Measurements from ENCODE around the gene KLHL6. TPM values are rescaled to one million over a fixed set of nuclear protein-coding genes. Genes with fewer than 3 reads are reported as not detected.

Gene KLHL6
- polyA plus RNA-seq, 1 of the 3 experiments (the other 2 are of a cell fraction) = not detected

DNA sequence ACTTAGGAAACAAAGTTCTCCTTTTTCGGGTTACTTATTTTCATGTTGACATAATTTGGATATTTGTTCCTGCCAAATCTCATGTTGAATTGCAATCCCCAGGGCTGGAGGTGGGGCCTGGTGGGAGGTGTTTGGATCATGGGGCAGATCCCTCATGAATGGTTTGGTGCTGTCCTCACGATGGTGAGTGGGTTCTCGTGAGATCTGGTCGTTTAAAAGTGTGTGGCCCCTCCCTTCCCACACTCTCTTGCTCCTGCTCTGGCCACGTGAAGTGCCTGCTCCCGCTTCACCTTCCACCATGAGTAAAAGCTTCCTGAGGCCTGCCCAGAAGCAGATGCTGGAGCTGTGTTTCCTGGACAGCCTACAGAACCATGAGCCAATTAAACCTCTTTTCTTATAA lies 83.4 kb downstream of the KLHL6 start:
- no peaks in the 10 kb centered on the region for H3K9me3 ChIP-seq
- H3K27me3 ChIP-seq (ENCODE audit: insufficient read depth) = no peaks in the 10 kb centered on the region; the same call in 1 of the 2 replicates
- H4K20me1 ChIP-seq (ENCODE audit: insufficient read depth) = no peaks in the 10 kb centered on the region
- no peak for DNase-seq
- H3K79me2 ChIP-seq (ENCODE audit: insufficient read depth) = no peaks in the 10 kb centered on the region
- H3K27ac ChIP-seq (ENCODE audit: low read depth in 2 of 2, low read length in 1 of 2) = no peak overlapping the region
- H3K4me3 ChIP-seq (ENCODE audit: low read depth in 2 of 2, low read length in 1 of 2) = no peak overlapping the region
- peaks cover 6% of the 10 kb centered on the region for H3F3A ChIP-seq (replicated peaks; ENCODE audit: insufficient read depth)
- H2AFZ ChIP-seq (ENCODE audit: low read depth) = no peak overlapping the region
- H3K9me2 ChIP-seq = no peaks in the 10 kb centered on the region
- H3K4me1 ChIP-seq (ENCODE audit: control insufficient read depth in 1 of 2, insufficient read depth in 2 of 2, low read depth in 1 of 2, low read length in 1 of 2) = no peaks in the 10 kb centered on the region
- 69% methylated on average over 6 of the region's 6 CpGs for WGBS (ENCODE audit: low lambda C conversion rate)
- no peak overlapping the region for H3K9ac ChIP-seq
- ChIA-PET POLR2A (no interaction called here), CTCF (interaction anchor here (1.1 kb wide), 1 partner anchor 295 kb away, joined by 3 read pairs; no protein-coding TSS in a partner anchor)
- no peaks in the 10 kb centered on the region for H3K36me3 ChIP-seq (replicated peaks in 1 of 2; ENCODE audit: control insufficient read depth in 1 of 2, insufficient read depth in 2 of 2, low read length in 1 of 2)
- no peak overlapping the region for H3K4me2 ChIP-seq
- no peak for TF ChIP-seq USF1 (IDR thresholded peaks at IDR 0.05; ENCODE audit: borderline replicate concordance, low read depth)

- ChIA-PET CTCF (interaction anchor here (0.6 to 3.0 kb wide), 24 partner anchors 8 to 428 kb away, joined by 3 to 28 read pairs (median 3); partner anchors contain the start of gene PARL), POLR2A (no interaction called here)
- 54% methylated on average over 1 of the region's 1 CpG for WGBS (ENCODE audit: low lambda C conversion rate)
- no peak overlapping the region for H2AFZ ChIP-seq (ENCODE audit: low read depth)
- no peak overlapping the region for H3K4me2 ChIP-seq
- H3K9me2 ChIP-seq = no peaks in the 10 kb centered on the region
- TF ChIP-seq EP300 (IDR thresholded peaks at IDR 0.05; ENCODE audit: borderline replicate concordance in 1 of 2, low read depth in 1 of 2, low read length in 1 of 2) (no peak), USF1 (IDR thresholded peaks at IDR 0.05; ENCODE audit: borderline replicate concordance, low read depth) (no peak), EZH2phosphoT487 (IDR thresholded peaks at IDR 0.05; ENCODE audit: borderline replicate concordance, low read depth) (no peak), FOSL2 (IDR thresholded peaks at IDR 0.05; ENCODE audit: borderline replicate concordance, low read depth) (no peak), SMC3 (IDR thresholded peaks at IDR 0.05; ENCODE audit: low read depth, low read length) (no peak), SIN3A (IDR thresholded peaks at IDR 0.05; ENCODE audit: borderline replicate concordance, low read depth, low read length) (no peak), NFIC (IDR thresholded peaks at IDR 0.05; ENCODE audit: borderline replicate concordance) (no peak), RFX5 (IDR thresholded peaks at IDR 0.05; ENCODE audit: low read length) (no peak), TCF12 (IDR thresholded peaks at IDR 0.05) (no peak), CHD2 (IDR thresholded peaks at IDR 0.05; ENCODE audit: low read length, partially characterized antibody) (no peak), ELF1 (IDR thresholded peaks at IDR 0.05) (no peak), RCOR1 (IDR thresholded peaks at IDR 0.05; ENCODE audit: low read length) (no peak), REST (IDR thresholded peaks at IDR 0.05; ENCODE audit: low read depth, low read length) (no peak), MXI1 (IDR thresholded peaks at IDR 0.05; ENCODE audit: low read depth, low read length) (no peak), POLR2AphosphoS5 (IDR thresholded peaks at IDR 0.05; ENCODE audit: low read depth, low read length) (no peak)
- TF ChIP-seq, protein P1, sequence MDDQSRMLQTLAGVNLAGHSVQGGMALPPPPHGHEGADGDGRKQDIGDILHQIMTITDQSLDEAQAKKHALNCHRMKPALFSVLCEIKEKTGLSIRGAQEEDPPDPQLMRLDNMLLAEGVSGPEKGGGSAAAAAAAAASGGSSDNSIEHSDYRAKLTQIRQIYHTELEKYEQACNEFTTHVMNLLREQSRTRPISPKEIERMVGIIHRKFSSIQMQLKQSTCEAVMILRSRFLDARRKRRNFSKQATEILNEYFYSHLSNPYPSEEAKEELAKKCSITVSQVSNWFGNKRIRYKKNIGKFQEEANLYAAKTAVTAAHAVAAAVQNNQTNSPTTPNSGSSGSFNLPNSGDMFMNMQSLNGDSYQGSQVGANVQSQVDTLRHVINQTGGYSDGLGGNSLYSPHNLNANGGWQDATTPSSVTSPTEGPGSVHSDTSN (IDR thresholded peaks at IDR 0.05) = no peak
- TF ChIP-seq, protein P2, sequence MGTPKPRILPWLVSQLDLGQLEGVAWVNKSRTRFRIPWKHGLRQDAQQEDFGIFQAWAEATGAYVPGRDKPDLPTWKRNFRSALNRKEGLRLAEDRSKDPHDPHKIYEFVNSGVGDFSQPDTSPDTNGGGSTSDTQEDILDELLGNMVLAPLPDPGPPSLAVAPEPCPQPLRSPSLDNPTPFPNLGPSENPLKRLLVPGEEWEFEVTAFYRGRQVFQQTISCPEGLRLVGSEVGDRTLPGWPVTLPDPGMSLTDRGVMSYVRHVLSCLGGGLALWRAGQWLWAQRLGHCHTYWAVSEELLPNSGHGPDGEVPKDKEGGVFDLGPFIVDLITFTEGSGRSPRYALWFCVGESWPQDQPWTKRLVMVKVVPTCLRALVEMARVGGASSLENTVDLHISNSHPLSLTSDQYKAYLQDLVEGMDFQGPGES (IDR thresholded peaks at IDR 0.05; ENCODE audit: low read depth, low read length) = no peak
- TF ChIP-seq, protein P3, sequence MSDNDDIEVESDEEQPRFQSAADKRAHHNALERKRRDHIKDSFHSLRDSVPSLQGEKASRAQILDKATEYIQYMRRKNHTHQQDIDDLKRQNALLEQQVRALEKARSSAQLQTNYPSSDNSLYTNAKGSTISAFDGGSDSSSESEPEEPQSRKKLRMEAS (IDR thresholded peaks at IDR 0.05; ENCODE audit: low read depth) = no peak
- no peaks in the 10 kb centered on the region for H4K20me1 ChIP-seq (ENCODE audit: insufficient read depth)
- H3K27me3 ChIP-seq (ENCODE audit: insufficient read depth) = no peaks in the 10 kb centered on the region; the same call in 1 of the 2 replicates
- no peak for DNase-seq
- H3K36me3 ChIP-seq (replicated peaks in 1 of 2; ENCODE audit: control insufficient read depth in 1 of 2, insufficient read depth in 2 of 2, low read length in 1 of 2) = no peaks in the 10 kb centered on the region
- no peaks in the 10 kb centered on the region for H3K9me3 ChIP-seq
- no peak overlapping the region for H3K27ac ChIP-seq (ENCODE audit: low read depth in 2 of 2, low read length in 1 of 2)
- H3F3A ChIP-seq (replicated peaks; ENCODE audit: insufficient read depth) = peaks cover 6% of the 10 kb centered on the region
- no peaks in the 10 kb centered on the region for H3K79me2 ChIP-seq (ENCODE audit: insufficient read depth)
- no peak overlapping the region for H3K9ac ChIP-seq
- H3K4me3 ChIP-seq (ENCODE audit: low read depth in 2 of 2, low read length in 1 of 2) = no peak overlapping the region
- no peaks in the 10 kb centered on the region for H3K4me1 ChIP-seq (ENCODE audit: control insufficient read depth in 1 of 2, insufficient read depth in 2 of 2, low read depth in 1 of 2, low read length in 1 of 2)
These were observed 87.1 kb downstream of the KLHL6 start for GRCh38 chr3:183468424-183468823.

Measured in SK-N-SH (cell line).